GM18909 (cell line): ENCODE data around the gene TTLL11.
"Not testable (repeated sequence)": the region's sequence is repeated elsewhere in the genome, so short reads cannot be mapped to it uniquely, and the experiment has no call there.

ENCODE experiments used
- ATAC-seq: cut with Tn5 transposase; IDR thresholded peaks from one replicate; pipeline ENCODE4 v1.9.1; 2021; ENCODE audit warnings: mild to moderate bottlenecking; ENCODE audit not compliant: unreplicated experiment, poor library complexity

Gene TTLL11

DNA sequence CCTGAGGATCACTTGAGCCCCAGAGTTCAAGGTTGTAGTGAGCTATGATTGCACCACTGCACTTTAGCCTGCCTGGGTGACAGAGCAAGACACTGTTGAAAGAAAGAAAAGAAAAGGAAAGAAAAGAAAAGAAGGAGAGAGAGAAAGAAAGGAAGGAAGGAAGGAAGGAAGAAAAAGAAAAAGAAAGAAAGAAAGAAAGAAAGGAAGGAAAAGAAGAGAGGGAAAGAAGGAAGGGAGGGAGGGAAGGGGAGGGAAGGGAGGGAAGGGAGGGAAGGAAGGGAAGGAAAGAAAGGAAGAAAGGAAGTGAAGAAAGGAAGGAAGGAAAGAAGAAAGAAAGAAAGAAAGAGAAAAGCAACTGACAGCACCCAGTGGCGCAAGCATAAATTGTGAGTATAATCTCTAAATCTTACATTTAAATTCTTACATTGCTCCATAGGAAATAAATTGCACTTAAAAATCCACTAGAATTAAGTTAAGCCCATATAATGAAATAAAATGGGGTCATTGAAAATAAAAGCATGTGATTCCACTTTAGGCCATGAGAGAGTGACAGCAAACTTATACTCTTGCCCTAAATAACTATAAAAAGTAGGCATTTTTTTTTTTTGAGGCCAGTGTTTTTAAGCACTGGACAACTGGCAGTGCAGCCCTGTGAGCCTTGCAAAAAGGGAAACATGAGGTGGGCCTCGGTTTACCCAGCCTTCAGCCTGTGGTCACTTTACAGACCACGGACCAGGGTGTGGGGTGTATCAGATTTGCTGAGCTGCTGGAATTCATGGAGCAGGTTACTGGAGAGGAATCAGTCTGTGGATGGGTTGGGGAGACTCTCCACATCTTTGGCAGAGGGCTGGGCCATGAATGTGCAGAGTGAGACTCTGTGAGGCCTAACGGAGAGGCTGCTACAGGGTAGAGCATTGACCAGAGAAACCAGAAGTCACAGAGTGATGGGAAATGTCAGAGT, 175.5 kb downstream of the TTLL11 start:
- ATAC-seq, result no peak

DNA sequence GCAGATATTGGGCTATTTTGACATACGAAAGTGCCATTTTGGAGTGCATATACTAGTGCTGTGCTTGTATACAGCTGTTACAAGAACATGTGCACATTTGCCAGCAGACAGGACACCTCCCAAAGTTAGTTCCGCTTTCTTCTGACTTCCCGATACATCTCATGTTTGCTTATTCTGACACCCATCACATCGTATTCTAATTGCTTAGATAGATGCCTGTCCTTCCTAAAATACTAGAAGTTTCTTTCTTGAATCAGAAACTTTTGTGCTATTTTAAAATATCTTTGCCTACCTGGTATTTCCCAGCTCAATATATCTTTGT, 177.8 kb downstream of the TTLL11 start:
- ATAC-seq, result no peak

DNA sequence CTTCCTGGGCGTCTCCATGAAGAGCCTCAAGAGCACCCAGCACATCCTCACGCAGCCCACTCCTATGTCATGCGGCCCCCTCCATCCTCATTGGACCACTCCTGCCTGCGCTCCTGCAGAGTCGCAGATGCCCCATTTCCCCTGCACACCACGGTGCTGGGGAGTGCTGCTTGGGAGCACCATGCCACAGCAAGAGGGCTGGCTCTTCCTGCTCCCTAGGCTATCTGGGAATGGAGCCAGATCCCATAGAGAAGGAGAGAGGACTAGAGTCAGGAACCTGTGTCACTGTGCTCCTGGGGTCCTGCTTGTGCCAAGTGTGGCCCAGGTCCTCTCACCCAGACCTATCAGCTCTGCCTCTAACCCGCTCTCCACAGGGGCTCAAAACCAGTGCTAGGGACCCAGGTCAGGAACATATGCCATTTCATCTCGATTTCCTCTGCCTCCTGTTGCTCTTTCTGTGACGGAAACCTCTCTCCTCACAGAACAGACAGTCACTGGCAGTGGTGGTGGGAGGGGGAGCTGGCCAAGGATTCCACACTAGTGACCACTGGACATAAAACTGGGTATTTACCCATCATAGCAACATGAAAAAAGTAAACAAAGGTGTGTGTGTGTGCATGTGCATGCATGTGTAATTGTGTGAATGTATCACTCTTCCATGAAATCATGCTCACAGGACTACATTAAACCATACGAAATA, 178.4 kb downstream of the TTLL11 start:
- ATAC-seq, result no peak

DNA sequence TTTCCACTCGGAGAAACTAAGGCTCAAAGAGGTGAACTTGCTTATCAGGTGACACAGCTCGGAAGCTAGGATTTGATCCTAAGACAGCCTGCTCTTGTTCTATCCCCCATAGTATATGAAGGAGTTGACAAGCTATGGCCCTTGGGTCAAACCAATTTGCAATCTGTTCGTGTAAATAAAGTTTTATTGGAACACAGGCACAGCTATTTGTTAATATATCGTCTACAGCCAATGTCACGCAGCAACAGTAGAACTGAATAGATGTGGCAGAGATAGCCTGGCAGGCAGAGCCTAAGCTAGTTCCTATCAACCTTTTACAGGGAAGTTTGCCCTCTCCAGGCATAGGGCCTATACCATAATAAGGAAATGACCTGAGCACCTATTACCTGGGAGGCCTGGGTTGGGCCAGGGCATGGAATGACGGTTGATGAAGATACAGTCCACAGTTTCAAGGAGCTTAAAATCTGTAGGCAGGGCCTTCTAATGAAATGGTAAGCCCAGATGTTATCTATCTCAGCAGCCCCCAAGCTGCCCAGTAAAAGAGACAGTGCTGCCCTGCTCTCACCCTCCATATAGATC, 179.0 kb downstream of the TTLL11 start:
- no peak for ATAC-seq

DNA sequence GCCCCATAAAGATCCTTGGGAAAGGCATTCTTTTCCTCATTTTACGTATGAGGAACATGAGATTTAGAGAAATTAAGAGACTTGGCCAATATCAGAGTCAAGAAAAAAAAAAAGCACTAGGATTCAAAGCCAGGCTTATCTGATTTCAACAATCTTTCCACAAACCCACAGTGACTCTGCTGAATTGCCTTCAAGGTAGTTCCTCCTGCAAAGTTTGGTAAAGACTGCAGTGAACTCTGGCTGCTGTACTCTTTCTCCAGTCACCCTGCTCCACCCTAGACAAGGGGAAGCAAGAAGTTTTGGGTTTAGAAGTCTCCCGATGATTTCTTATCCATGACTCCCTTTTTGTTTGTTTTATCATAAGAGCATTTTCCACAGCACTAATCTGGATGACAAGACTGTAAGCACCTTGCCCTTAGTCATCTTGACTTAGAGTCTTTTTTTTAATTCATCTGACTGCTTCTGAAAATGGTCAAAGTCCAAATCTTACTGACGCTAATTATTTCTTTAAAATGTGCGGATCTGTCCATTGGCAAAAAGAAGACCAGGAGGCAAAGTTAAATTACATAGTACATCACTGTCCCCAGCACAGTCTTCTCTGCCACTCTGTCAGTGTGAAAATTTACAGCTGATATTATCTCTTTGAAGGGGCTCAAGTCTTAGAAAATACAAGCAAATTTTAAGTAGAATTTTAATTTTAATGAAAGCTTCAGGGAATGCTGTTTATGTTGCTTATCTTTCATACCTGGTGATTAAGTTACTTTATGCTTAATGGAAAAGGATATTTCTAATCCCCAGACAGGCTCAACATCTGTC, 180.1 kb downstream of the TTLL11 start:
- no peak for ATAC-seq

DNA sequence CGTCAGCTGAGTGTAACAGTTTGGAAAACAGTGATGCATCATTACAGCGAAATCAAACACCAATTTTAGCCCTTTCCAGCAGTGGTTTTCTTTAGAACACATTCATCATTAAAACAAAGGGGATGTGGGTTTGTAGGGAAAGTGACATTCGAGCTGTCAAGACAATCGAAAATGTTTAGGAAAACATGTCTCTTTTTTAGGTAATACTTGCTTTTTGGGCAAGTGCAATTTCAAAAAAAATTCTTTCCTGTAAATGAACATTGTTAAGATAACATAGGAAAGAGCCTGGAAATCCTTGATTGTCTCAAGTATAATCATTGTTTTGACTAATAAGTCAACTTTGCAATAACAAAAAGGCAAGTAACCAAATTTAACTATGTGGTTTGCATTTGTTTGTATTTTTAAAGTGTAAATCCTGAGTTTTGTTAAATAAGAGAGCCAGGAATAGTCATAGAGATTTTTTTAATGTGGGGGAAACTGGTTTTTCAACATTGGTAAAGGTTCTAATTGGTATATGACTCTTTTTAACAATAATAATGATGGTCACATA, 182.5 kb downstream of the TTLL11 start:
- ATAC-seq, result no peak

DNA sequence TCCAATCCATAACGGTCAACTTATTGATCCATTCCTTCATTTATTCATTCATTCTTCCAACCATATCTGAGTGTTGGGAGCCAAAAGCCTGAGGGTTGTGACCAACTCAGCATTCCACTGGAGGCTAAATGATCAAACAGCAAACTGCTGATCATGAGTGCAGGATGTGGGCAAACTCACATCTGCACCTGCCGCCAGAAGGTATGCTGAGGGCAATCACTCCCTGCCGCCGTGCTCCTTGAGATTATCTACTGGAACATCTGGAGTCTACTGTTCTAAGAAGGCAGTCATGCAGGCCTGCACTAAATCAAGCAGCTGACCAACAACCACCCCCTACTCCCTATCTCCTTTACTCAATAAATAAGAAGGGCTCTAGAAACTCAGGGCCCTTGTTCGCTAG, 184.0 kb downstream of the TTLL11 start:
- ATAC-seq, result no peak

DNA sequence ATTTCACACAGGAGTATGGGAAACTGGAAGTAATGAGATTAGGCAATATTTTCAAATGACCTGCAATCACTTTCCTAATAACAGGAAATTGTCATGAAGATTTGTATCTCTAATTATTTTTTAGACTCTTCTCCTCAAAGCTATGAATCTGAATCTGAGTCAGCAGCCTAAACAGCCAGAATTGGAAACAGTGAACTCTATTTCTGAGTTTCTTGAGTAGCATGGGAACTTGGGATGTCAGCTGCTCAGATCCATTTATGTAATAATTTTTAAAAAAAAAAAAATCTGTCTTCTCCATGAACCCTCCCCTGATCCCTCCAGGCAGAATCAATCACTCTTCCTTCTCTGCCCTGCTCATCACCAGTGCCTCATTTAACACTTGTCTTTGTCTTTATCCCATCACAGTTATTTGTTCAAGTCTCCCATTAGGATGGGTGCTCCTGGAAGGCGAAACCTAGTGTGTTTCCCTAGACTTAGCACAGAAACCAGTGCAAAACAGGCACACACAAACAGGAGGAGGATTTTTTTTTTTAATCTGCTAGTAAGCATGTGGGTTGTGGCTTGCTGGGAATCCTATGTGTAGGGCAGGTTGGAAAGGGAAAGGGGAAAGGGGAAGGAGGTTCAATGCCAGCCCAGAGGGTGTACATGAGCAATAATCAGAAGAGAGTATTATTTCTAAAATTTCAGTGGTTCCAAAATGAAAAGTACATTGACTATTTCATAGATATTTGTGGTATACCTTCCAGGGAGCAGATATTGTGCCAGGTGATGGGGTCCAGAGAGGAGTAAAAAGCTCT, 186.8 kb downstream of the TTLL11 start:
- ATAC-seq, result no peak

DNA sequence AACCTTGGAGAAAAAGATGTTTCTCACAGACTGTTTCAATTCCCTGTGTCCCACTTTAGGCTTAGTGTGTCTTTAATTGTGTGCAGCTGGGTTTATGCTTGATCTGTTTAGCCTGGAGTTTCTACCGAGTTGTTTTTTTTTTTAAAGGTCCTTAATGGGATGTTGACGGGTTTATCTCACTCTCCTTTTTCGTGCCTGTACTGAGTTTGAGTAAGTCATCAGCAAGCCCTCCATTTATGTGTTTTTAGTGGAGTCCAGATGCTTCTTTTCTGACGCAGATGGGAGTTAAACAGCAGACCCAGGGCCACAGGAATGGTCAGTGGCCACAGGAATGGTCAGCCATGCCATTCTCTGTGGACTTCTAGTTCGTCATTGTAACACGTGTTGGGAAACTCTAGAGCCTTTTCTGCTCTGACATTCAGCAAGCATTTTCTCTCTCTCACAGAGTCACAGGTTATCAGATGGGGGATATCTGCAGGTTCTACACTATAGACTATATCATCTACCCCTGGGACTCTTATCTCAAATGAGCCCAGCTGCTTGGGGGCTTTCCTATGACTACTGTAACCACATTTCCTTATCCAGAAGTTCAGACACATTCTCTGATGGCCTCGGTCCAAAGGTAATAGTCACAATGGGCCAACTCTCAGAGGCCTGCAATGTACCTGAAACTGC, 190.5 kb downstream of the TTLL11 start:
- ATAC-seq, result no peak

DNA sequence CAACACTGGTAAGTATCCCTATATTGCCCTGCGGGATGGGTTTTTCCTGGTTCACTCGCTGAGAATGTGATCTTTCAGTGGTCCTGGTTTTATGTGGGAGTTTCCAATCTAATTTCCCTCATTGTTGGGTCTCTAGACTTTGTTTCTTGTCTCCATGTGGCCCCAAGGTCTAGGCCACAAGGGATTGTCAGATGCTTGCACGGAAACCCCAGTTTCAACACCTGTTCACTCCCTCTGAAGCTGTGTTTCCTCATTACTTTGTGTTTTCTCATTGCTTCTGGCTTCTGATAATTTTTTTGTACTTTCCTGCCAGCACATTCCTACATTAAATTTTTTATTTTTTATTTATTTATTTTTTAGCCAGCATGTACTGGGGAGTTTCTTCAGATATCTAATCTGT, 191.5 kb downstream of the TTLL11 start:
- ATAC-seq, result no peak

DNA sequence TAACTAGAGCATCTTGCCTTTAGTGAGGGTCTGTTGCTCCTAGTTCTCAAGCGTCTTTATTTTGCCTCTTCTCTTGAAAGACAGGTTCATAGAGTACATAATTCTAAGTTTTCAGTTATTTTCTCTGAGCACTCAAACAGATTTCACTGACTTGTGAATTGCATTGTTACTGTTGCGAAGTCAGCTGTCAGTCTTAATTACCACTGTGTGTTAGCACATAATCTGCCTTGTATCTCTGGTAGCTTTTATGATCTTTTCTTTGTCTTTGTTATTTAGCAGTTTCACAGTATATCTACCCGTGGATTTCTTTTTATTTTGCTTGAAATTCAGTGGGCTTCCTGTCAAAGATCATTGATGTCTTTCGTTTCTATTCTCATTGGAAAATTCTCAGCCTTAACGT, 192.9 kb downstream of the TTLL11 start:
- no peak for ATAC-seq

DNA sequence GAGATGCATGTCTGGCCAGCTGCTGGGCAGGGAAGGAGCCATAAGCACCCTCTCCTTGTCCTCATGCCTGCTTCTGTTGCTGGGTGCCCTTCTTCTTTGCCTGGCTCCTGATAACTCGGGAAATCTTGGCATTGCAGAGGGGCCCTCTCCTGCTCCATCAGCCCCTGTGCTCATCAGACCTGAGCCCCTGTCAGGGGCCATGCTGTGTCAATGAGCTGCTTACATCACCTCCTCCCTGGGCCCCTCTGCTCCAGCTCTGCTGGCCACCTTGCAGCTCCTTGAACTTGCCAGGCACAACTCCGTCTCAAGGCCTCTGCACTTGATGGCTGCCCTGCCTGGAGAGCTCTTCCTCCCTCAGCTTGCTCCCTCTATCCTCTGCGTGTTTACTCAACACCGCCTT, 194.3 kb downstream of the TTLL11 start:
- ATAC-seq, result no peak

DNA sequence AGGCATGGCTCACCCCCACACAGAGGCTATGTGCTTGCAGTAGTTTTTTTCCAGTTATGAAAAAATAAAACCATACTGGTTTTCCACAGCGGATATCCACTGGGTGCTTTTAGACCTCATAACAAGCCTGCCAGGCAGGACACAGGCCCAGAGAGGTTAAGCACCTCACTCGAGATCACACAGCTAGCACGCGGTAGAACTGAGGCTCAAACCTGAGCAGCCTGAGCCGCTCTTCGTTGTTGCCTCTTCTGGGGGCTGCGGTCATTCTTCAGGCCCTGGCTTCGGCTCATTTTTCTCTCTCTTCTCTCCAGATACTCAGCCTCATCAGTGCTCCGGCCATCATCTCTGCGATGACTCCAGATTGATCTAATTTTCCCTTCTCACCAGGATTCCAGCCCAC, 196.0 kb downstream of the TTLL11 start:
- no peak for ATAC-seq

DNA sequence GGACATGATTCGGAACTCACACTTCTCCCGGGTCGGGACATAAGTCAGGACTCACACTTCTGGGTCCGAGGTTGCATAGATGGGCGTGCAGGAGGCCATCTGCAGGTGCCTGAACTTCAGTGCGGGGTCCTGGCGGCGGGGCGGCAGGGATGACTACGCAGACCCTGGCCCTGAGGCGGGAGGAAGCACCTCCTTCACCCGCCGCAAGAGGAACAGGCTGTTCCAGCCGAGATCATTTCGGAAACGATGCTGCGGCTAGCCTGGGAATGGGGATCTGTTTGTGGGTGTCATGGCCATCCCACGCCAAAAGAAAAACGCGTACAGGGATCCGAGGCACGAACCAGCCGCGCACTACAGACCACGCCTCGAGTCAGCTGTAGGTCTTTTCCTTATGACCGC, 196.6 kb downstream of the TTLL11 start:
- no peak for ATAC-seq

DNA sequence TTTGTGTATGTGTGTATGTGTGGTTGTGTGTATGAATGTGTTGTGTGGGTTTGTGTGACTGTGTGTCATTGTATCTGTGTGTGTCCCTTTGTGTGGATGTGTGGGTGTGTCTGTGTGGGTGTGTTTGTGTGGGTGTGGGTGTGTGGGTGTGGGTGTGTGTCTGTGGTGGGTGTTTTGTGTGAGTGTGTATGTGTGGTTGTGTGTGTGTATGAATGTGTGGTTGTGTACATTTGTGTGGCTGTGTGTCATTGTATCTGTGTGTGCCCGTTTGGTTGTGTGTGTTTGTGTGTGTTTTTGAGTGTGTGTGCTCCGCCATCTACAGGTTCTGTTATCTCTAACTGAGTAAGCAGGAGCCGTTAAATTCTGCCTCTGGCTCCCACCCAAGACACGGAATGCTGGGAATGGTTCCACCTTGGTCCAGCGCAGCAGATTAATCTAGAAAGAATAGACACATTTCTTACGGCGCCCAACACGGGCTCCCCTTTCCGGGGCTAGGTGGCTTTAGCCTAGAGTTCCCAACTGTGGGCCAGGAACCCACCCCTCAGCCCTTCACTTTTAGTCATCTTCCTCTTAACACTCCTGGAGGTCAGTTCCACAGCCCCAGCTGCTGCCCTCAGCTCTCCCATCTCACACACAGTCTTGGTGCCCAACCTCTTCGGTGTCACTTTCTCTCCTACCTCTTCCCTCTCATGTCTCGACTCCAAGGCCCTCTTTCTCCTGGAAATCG, 197.1 kb downstream of the TTLL11 start:
- no peak for ATAC-seq

DNA sequence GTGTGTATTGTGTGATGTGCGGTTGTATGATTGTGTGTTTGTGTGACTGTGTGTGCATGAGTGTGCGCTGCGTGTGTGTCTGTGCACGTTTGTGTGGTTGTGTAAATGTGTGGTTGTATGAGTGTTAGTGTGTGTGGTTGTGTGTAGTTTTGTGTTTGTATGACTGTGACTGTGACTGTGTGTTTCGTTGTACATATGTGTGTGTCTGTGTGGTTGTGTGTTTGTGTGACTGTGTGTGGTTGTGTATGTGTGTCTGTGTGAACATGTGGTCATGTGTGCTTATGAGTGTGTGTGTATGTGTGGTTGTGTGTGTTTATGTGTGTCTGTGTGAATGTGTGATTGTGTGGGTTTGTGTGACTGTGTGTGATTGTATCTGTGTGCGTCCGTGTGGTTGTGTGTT, 197.8 kb downstream of the TTLL11 start:
- ATAC-seq, result no peak

DNA sequence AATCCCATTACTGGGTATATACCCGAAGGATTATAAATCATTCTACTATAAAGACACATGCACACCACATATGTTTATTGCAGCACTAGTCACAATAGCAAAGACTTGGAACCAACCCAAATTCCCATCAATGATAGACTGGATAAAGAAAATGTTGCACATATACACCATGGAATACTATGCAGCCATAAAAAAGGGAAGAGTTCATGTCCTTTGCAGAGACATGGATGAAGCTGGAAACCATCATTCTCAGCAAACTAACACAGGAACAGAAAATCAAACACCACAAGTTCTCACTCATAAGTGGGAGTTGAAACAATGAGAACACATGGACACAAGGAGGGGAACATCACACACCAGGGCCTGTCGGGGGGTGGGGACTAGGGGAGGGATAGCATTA, 198.7 kb downstream of the TTLL11 start:
- not testable (repeated sequence) for ATAC-seq

DNA sequence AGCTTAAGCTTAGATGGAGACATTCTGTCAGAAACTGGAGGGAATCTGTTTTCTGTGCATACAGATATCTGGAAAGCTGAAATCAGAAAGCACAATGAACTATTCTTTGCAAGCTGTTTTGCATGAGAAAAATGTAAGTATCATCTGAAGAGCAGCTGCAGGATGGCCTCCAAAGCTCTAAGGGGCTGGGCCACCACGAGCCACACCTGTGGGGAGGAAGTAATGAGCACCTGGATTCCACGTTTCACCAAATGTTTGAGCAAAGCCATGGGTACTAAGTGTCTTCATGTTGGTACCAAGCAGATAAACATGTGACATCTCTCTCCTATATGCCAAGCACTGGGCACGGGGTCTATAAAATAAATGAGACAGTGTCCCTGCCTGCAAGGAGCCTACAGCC, 199.3 kb downstream of the TTLL11 start:
- ATAC-seq, result no peak
